ENCODE results near the gene STX1B.

STX1B gene

DNA sequence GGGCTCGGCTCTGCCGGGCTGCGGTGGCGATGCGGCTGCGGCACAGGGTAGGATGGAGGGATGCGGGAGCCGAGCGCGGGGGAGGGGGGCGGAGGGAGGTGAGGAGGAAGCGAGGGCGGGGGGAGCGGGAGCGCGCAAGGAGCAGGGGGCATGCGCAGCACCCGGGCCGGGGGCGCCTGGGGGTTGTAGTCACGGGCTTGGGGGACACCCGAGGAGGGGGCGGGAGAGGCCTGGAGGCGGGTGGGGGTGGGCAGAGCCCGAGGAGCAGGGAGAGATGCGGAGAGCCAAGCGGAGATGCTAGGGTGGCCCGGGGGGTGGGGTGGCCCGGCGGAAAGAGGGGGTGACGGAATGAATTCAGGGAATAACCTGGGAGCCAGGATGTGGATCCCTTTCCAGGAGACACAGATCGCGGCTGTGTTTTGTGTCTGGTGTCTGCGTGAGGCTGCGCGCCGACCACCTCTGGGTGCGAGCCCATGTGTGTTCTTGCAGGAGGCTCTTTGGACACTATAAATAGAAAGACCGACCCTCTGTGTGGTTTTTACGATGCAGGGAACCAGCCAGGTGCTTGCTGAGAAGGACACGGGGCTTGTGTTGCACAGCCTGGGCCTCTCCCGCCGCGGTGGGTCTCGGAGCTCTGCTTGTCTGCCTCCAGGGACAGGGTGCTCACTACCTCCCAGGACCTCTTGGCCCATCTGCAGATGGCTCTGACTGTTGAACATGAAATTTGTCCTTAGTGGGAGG lies at the start of gene STX1B:
TSS of gene STX1B (minus strand) at position 54 of the 741 bp plus-strand sequence. CDS start 242 bp downstream, outside the sequence.
- Histone ChIP-seq H3K4me3 (ENCODE audit: low read depth in 1 of 2, low read length in 2 of 2) (no peak within 1 kb of the TSS), H3K4me1 (ENCODE audit: insufficient read depth, low read length) (no peaks in the 10 kb centered on the region), H3K9me3 (ENCODE audit: low read length) (no peaks in the 10 kb centered on the region), H3K27me3 (ENCODE audit: control insufficient read depth in 1 of 2, insufficient read depth in 2 of 2, low read length in 2 of 2) (peaks cover 10 to 28% of the 10 kb centered on the region in 2 donors), H3K9ac (ENCODE audit: low read length) (no peak within 1 kb of the TSS), H3K27ac (ENCODE audit: low read depth, low read length) (no peak within 1 kb of the TSS), H3K36me3 (ENCODE audit: insufficient read depth, low read length) (no peaks in the 10 kb centered on the region)

DNA sequence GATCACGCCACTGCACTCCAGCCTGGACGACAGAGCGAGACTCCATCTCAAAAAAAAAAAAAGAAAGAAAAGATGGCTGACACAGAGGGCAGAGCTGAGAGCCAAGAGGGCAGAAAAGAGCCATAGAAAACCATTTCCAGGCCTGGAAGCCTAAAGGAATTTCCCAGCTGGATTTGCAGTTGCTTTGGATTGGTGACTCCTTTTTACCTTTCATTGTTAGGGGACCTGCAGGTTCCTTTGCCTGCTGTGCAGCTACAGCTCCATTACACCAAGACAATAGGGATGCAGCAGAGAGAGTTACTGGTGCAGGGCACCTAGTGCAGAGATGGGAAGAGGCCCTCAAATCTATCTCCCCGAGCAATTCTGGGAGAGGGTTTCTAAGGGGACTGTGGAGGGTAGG lies 45.2 kb upstream of the STX1B start:
- Histone ChIP-seq H3K9me3 (ENCODE audit: low read length) (no peaks in the 10 kb centered on the region), H3K4me3 (ENCODE audit: low read depth in 1 of 2, low read length in 2 of 2) (no peak overlapping the region), H3K4me1 (ENCODE audit: insufficient read depth, low read length) (no peaks in the 10 kb centered on the region), H3K36me3 (ENCODE audit: insufficient read depth, low read length) (no peaks in the 10 kb centered on the region), H3K27me3 (ENCODE audit: control insufficient read depth in 1 of 2, insufficient read depth in 2 of 2, low read length in 2 of 2) (no peaks in the 10 kb centered on the region), H3K9ac (ENCODE audit: low read length) (no peak overlapping the region), H3K27ac (ENCODE audit: low read depth, low read length) (no peak overlapping the region)

DNA sequence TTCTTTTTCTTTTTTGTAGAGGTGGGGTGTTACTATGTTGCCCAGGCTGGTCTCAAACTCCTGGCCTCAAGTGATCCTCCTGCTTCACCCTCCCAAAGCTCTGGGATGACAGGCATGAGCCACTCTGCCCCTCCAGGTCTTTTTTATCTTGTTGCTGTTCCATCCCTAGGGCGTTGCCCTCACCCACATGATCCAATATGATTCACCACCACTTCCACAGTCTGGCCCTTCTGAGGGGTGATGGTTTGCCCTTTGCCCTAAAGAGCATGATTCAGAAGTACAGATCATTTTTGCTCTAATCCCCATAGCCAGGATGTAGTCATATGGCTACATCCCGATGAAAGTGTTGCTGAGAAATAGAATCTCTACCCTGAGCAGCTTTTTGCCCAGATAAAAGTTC lies 41.7 kb upstream of the STX1B start:
- H3K4me3 ChIP-seq (ENCODE audit: low read depth in 1 of 2, low read length in 2 of 2) = no peak overlapping the region
- no peak overlapping the region for H3K9ac ChIP-seq (ENCODE audit: low read length)
- no peaks in the 10 kb centered on the region for H3K4me1 ChIP-seq (ENCODE audit: insufficient read depth, low read length)
- no peaks in the 10 kb centered on the region for H3K36me3 ChIP-seq (ENCODE audit: insufficient read depth, low read length)
- no peak overlapping the region for H3K27ac ChIP-seq (ENCODE audit: low read depth, low read length)
- H3K27me3 ChIP-seq (ENCODE audit: control insufficient read depth in 1 of 2, insufficient read depth in 2 of 2, low read length in 2 of 2) = no peaks in the 10 kb centered on the region
- no peaks in the 10 kb centered on the region for H3K9me3 ChIP-seq (ENCODE audit: low read length)

DNA sequence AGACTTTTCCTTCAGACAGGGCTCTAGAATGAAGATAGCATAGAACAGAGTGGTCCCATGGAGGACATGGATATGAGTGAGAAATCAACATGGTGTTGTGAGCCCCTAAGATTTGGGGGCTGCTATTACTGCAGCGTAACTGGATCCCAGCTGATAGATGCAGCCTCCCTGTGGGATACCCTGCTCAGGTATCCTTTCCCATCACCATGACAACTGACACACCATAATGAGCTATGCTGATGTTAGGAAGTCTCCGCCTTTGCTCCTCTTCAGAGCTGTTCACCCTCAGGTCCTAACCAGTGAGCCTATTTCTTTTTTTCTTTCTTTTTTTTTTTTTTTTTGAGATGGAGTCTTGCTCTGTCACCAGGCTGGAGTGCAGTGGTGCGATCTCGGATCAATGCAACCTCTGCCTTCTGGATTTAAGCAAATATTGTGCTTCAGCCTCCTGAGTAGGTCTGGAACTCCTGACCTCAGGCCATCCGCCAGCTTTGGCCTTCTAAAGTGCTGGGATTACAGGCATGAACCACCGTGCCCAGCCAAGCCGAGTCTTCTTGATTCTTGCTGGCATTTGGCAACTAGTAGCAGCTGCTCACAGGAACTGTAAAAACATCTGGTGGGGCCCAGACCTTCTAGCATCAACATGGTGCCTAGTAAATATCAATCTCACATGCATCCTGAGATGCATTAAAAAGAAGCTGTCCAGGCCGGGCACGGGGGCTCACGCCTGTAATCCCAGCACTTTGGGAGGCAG lies 40.0 kb upstream of the STX1B start:
- no peak overlapping the region for H3K9ac ChIP-seq (ENCODE audit: low read length)
- no peaks in the 10 kb centered on the region for H3K9me3 ChIP-seq (ENCODE audit: low read length)
- no peaks in the 10 kb centered on the region for H3K36me3 ChIP-seq (ENCODE audit: insufficient read depth, low read length)
- H3K27me3 ChIP-seq (ENCODE audit: control insufficient read depth in 1 of 2, insufficient read depth in 2 of 2, low read length in 2 of 2) = no peaks in the 10 kb centered on the region
- H3K4me1 ChIP-seq (ENCODE audit: insufficient read depth, low read length) = no peaks in the 10 kb centered on the region
- H3K4me3 ChIP-seq (ENCODE audit: low read depth in 1 of 2, low read length in 2 of 2) = no peak overlapping the region
- no peak overlapping the region for H3K27ac ChIP-seq (ENCODE audit: low read depth, low read length)

DNA sequence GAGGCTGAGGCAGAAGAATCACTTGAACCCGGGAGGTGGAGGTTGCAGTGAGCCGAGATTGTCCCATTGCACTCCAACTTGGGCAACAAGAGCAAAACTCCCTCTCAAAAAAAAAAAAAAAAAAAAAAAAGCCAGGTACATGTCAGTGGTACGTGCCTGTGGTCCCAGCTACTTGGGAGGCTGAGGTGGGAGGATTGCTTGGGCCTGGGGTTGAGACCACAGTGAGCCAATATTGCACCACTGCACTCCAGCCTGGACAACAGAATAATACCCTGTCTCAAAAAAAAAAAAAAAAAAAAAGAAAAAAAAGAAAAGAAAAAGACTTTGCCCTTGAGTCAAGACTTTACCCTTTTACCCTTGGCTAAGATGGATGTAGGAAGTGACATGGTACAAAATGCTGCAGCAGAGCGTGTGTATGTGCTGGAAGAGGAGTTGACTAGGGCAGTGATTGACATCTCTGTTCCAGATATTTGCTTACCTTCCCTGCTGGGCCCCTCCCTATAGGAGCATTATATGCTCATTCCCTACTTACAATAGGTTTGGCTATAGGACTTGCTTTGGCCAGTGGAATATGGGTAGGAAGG lies 33.6 kb upstream of the STX1B start:
- no peaks in the 10 kb centered on the region for H3K4me1 ChIP-seq (ENCODE audit: insufficient read depth, low read length)
- no peak overlapping the region for H3K9ac ChIP-seq (ENCODE audit: low read length)
- H3K36me3 ChIP-seq (ENCODE audit: insufficient read depth, low read length) = peaks cover 12% of the 10 kb centered on the region
- H3K4me3 ChIP-seq (ENCODE audit: low read depth in 1 of 2, low read length in 2 of 2) = no peak overlapping the region
- no peaks in the 10 kb centered on the region for H3K27me3 ChIP-seq (ENCODE audit: control insufficient read depth in 1 of 2, insufficient read depth in 2 of 2, low read length in 2 of 2)
- no peaks in the 10 kb centered on the region for H3K9me3 ChIP-seq (ENCODE audit: low read length)
- H3K27ac ChIP-seq (ENCODE audit: low read depth, low read length) = no peak overlapping the region

- Histone ChIP-seq H3K4me3 (ENCODE audit: low read depth in 1 of 2, low read length in 2 of 2) (no peak overlapping the region), H3K36me3 (ENCODE audit: insufficient read depth, low read length) (peaks cover 18% of the 10 kb centered on the region), H3K9me3 (ENCODE audit: low read length) (no peaks in the 10 kb centered on the region), H3K4me1 (ENCODE audit: insufficient read depth, low read length) (no peaks in the 10 kb centered on the region), H3K27me3 (ENCODE audit: control insufficient read depth in 1 of 2, insufficient read depth in 2 of 2, low read length in 2 of 2) (no peaks in the 10 kb centered on the region), H3K9ac (ENCODE audit: low read length) (no peak overlapping the region), H3K27ac (ENCODE audit: low read depth, low read length) (no peak overlapping the region)
These were observed 32.9 kb upstream of the STX1B start for GRCh38 chr16:31043352-31043751.

- Histone ChIP-seq H3K9ac (ENCODE audit: low read length) (no peak overlapping the region), H3K27ac (ENCODE audit: low read depth, low read length) (no peak overlapping the region), H3K4me3 (ENCODE audit: low read depth in 1 of 2, low read length in 2 of 2) (no peak overlapping the region), H3K4me1 (ENCODE audit: insufficient read depth, low read length) (no peaks in the 10 kb centered on the region), H3K36me3 (ENCODE audit: insufficient read depth, low read length) (peaks cover 23% of the 10 kb centered on the region), H3K27me3 (ENCODE audit: control insufficient read depth in 1 of 2, insufficient read depth in 2 of 2, low read length in 2 of 2) (no peaks in the 10 kb centered on the region), H3K9me3 (ENCODE audit: low read length) (no peaks in the 10 kb centered on the region)
These were observed 32.4 kb upstream of the STX1B start for GRCh38 chr16:31042866-31043265.

- Histone ChIP-seq H3K4me1 (ENCODE audit: insufficient read depth, low read length) (peaks cover 6% of the 10 kb centered on the region), H3K27ac (ENCODE audit: low read depth, low read length) (no peak overlapping the region)
These were observed 28.6 kb upstream of the STX1B start for GRCh38 chr16:31038993-31039392.

GRCh38 chr16:31036691-31037090 lies 26.3 kb upstream of the STX1B start:
- peaks cover 6% of the 10 kb centered on the region for H3K4me1 ChIP-seq (ENCODE audit: insufficient read depth, low read length)
- H3K9me3 ChIP-seq (ENCODE audit: low read length) = no peaks in the 10 kb centered on the region
- no peak overlapping the region for H3K4me3 ChIP-seq (ENCODE audit: low read depth in 1 of 2, low read length in 2 of 2)
- H3K36me3 ChIP-seq (ENCODE audit: insufficient read depth, low read length) = peaks cover 35% of the 10 kb centered on the region
- no peak overlapping the region for H3K9ac ChIP-seq (ENCODE audit: low read length)
- no peaks in the 10 kb centered on the region for H3K27me3 ChIP-seq (ENCODE audit: control insufficient read depth in 1 of 2, insufficient read depth in 2 of 2, low read length in 2 of 2)
- no peak overlapping the region for H3K27ac ChIP-seq (ENCODE audit: low read depth, low read length)

More at GRCh38 chr16:31038993-31039392, 28.6 kb upstream of the STX1B start:
- Histone ChIP-seq H3K36me3 (ENCODE audit: insufficient read depth, low read length) (peaks cover 35% of the 10 kb centered on the region), H3K9ac (ENCODE audit: low read length) (no peak overlapping the region), H3K9me3 (ENCODE audit: low read length) (no peaks in the 10 kb centered on the region), H3K27me3 (ENCODE audit: control insufficient read depth in 1 of 2, insufficient read depth in 2 of 2, low read length in 2 of 2) (no peaks in the 10 kb centered on the region), H3K4me3 (ENCODE audit: low read depth in 1 of 2, low read length in 2 of 2) (no peak overlapping the region)

GRCh38 chr16:31033709-31034492 lies 23.5 kb upstream of the STX1B start:
- peak overlapping the region; percentile 92 for H3K27ac ChIP-seq (ENCODE audit: low read depth, low read length)
- peaks cover 22% of the 10 kb centered on the region for H3K36me3 ChIP-seq (ENCODE audit: insufficient read depth, low read length)
- no peaks in the 10 kb centered on the region for H3K9me3 ChIP-seq (ENCODE audit: low read length)
- no peaks in the 10 kb centered on the region for H3K27me3 ChIP-seq (ENCODE audit: control insufficient read depth in 1 of 2, insufficient read depth in 2 of 2, low read length in 2 of 2)
- peak overlapping the region; percentile 94 for H3K9ac ChIP-seq (ENCODE audit: low read length)
- peak overlapping the region; percentile 98 to 100 for H3K4me3 ChIP-seq (ENCODE audit: low read depth in 1 of 2, low read length in 2 of 2)
- peaks cover 6% of the 10 kb centered on the region for H3K4me1 ChIP-seq (ENCODE audit: insufficient read depth, low read length)

Measured in muscle layer of colon (tissue), 2 donors.